IMR-90 (cell line): ENCODE measurements around the gene HSD11B1L. TPM values are rescaled to one million over a fixed set of nuclear protein-coding genes. Genes with fewer than 3 reads are reported as not detected.

Source experiments
- ATAC-seq: fragments of 200-7000 bp; cut with Tn5 transposase; 2 replicates; pipeline ENCODE4 v1.9.1; 2020; ENCODE audit warnings: low read depth, mild to moderate bottlenecking, moderate library complexity
- BruUV-seq: library from RNA; stranded (reverse); fragments of 400-500 nt; replicated peaks from 2 replicates; lab custom pipeline; 2021; lab: Mats Ljungman, UMichigan
- CTCF ChIA-PET: fragments of 300-600 bp; formaldehyde crosslinking; extraction: SDS; loops from one replicate; lab custom pipeline; 2021; ENCODE audit warnings: antibody characterized with exemption; lab: Yijun Ruan, JAX
- POLR2A ChIA-PET: fragments of 300-600 bp; sonication (Branson Sonifier 250); formaldehyde crosslinking; loops from one replicate; lab custom pipeline; 2022; ENCODE audit warnings: antibody characterized with exemption; ENCODE audit not compliant: unreplicated experiment; lab: Charles Lee
- DNase-seq: peaks from one replicate; pipeline ENCODE4 v3.0.0; 2013
- H2AFZ ChIP-seq: replicated peaks from 2 replicates; pipeline ENCODE3; 2013; ENCODE audit warnings: low read length, mild to moderate bottlenecking; ENCODE audit not compliant: poor library complexity
- H2AK5ac ChIP-seq: 2 replicates; pipeline ENCODE4 v1.6.1; 2013; ENCODE audit warnings: low read depth, low read length, inconsistent platforms
- H2AK9ac ChIP-seq: replicated peaks from 2 replicates; pipeline ENCODE3; 2013; ENCODE audit warnings: mild to moderate bottlenecking, low read depth, low read length, moderate library complexity; ENCODE audit not compliant: poor library complexity
- H2BK120ac ChIP-seq: 2 replicates; pipeline ENCODE4 v1.6.1; 2013; ENCODE audit warnings: low read depth, low read length, inconsistent platforms
- H2BK15ac ChIP-seq: 3 replicates; pipeline ENCODE4 v1.6.1; 2013; ENCODE audit warnings: low read depth, low read length, inconsistent platforms
- H2BK20ac ChIP-seq: 2 replicates; pipeline ENCODE4 v1.6.1; 2013; ENCODE audit warnings: low read depth, mild to moderate bottlenecking, inconsistent platforms, low read length, moderate library complexity
- H2BK5ac ChIP-seq: 2 replicates; pipeline ENCODE4 v1.6.1; 2013; ENCODE audit warnings: mild to moderate bottlenecking, low read depth, low read length, inconsistent platforms; ENCODE audit not compliant: poor library complexity, severe bottlenecking
- H3K14ac ChIP-seq: replicated peaks from 2 replicates; pipeline ENCODE4 v1.6.1; 2013; ENCODE audit warnings: low read depth, low read length, inconsistent platforms
- H3K18ac ChIP-seq: 2 replicates; pipeline ENCODE4 v1.6.1; 2013; ENCODE audit warnings: low read depth, low read length, control low read depth
- H3K23ac ChIP-seq: 2 replicates; pipeline ENCODE4 v1.6.1; 2013; ENCODE audit warnings: low read depth, low read length, inconsistent platforms
- H3K27ac ChIP-seq: 2 replicates; pipeline ENCODE4 v1.5.1; 2013; ENCODE audit warnings: mild to moderate bottlenecking, control low read depth, low read length; ENCODE audit not compliant: insufficient read depth
- H3K27me3 ChIP-seq: 2 replicates; pipeline ENCODE4 v1.6.1; 2013; ENCODE audit warnings: low read length; ENCODE audit not compliant: control insufficient read depth, insufficient read depth
- H3K36me3 ChIP-seq: 2 replicates; pipeline ENCODE4 v1.6.1; 2013; ENCODE audit warnings: low read length, mixed read lengths; ENCODE audit not compliant: control insufficient read depth, insufficient read depth
- H3K4ac ChIP-seq: 2 replicates; pipeline ENCODE4 v1.6.1; 2013; ENCODE audit warnings: low read depth, low read length, inconsistent platforms
- H3K4me1 ChIP-seq: 2 replicates; pipeline ENCODE4 v1.6.1; 2013; ENCODE audit warnings: low read length, mixed read lengths; ENCODE audit not compliant: control insufficient read depth, insufficient read depth
- H3K4me2 ChIP-seq: 2 replicates; pipeline ENCODE4 v1.6.1; 2013; ENCODE audit warnings: low read depth, mild to moderate bottlenecking, control low read depth, low read length, moderate library complexity
- H3K4me3 ChIP-seq: 2 replicates; pipeline ENCODE4 v1.5.1; 2013; ENCODE audit warnings: low read depth, mild to moderate bottlenecking, control low read depth, low read length, moderate library complexity; ENCODE audit not compliant: insufficient read depth
- H3K56ac ChIP-seq: 2 replicates; pipeline ENCODE4 v1.6.1; 2013; ENCODE audit warnings: low read length, inconsistent platforms; ENCODE audit not compliant: insufficient read depth; ENCODE audit errors: extremely low read depth
- H3K79me1 ChIP-seq, 2 experiments: 2 replicates each; pipeline ENCODE4 v1.6.1; 2013; ENCODE audit warnings: low read length in 2 of 2, inconsistent platforms in 1 of 2, low read depth in 1 of 2
- H3K9ac ChIP-seq: 2 replicates; pipeline ENCODE4 v1.6.1; 2013; ENCODE audit warnings: low read depth, low read length, control low read depth
- H3K9me1 ChIP-seq: 2 replicates; pipeline ENCODE4 v1.6.1; 2013; ENCODE audit warnings: low read length, inconsistent platforms; ENCODE audit not compliant: insufficient read depth
- H3K9me3 ChIP-seq: 2 replicates; pipeline ENCODE4 v1.6.1; 2013; ENCODE audit warnings: low read length; ENCODE audit not compliant: control insufficient read depth, insufficient read depth
- H4K20me1 ChIP-seq: 2 replicates; pipeline ENCODE4 v1.6.1; 2013; ENCODE audit warnings: low read length, inconsistent platforms; ENCODE audit not compliant: insufficient read depth
- H4K5ac ChIP-seq: 2 replicates; pipeline ENCODE4 v1.6.1; 2013; ENCODE audit warnings: mild to moderate bottlenecking, low read depth, low read length, control low read depth
- H4K8ac ChIP-seq, 2 experiments: 2 replicates each; pipeline ENCODE4 v1.6.1; 2013; ENCODE audit warnings: low read depth in 2 of 2, low read length in 2 of 2, control low read depth in 1 of 2, inconsistent platforms in 1 of 2
- H4K91ac ChIP-seq: 2 replicates; pipeline ENCODE4 v1.6.1; 2013; ENCODE audit warnings: low read depth, low read length, inconsistent platforms; ENCODE audit not compliant: insufficient read depth
- POLR2A ChIP-seq: IDR thresholded peaks from 2 replicates; pipeline ENCODE4 v1.6.1; 2012; ENCODE audit warnings: mild to moderate bottlenecking, low read depth, low read length
- SMC3 ChIP-seq: fragments of 150-350 bp; IDR thresholded peaks from 2 replicates; pipeline ENCODE4 v1.6.1; 2016; ENCODE audit warnings: low read depth, mild to moderate bottlenecking, antibody characterized with exemption, low read length, moderate library complexity
- WGBS, 2 experiments: methylation state at CpG; one replicate each; pipeline versions ENCODE4 v1.1.5 to v1.1.7; 2013; ENCODE audit warnings: missing lambda C conversion rate in 2 of 2; ENCODE audit not compliant: insufficient read length in 1 of 2; ENCODE audit errors: extremely low coverage in 2 of 2; 5-methylcytosine and 5-hydroxymethylcytosine counted together
- dilution Hi-C: fragments of 300-500 bp; cut with HindIII; formaldehyde crosslinking; loops from one replicate; pipeline ENCODE4 v1.14.3; 2018; ENCODE audit warnings: low sequenced_read_pairs; ENCODE audit not compliant: unreplicated experiment
- in situ Hi-C: fragments of 300-500 bp; cut with MboI; formaldehyde crosslinking; loops from 3 replicates; pipeline ENCODE4 v1.14.3; 2019; ENCODE audit warnings: low sequenced_read_pairs, inconsistent platforms, mixed read lengths
- intact Hi-C: fragments of 100-400 bp; cut with micrococcal nuclease; formaldehyde crosslinking; loops from 2 replicates; pipeline ENCODE4 v1.10.0; 2022
- polyA plus RNA-seq, 3 experiments: library from polyadenylated mRNA; depleted of rRNA; stranded (reverse); fragments of >200 nt; gene quantifications; 2 replicates each; pipeline ENCODE4 v1.2.3, GENCODE V29; 2012; ENCODE audit warnings: low replicate concordance in 1 of 3
- total RNA-seq: library from RNA; depleted of rRNA; stranded (reverse); fragments of >200 nt; gene quantifications from 2 replicates; pipeline ENCODE4 v1.2.3, GENCODE V29; 2012

Gene HSD11B1L
- total and polyA plus RNA-seq, 2 of the 4 experiments (the other 2 are of a cell fraction): 2.2 to 7.2 TPM

DNA sequence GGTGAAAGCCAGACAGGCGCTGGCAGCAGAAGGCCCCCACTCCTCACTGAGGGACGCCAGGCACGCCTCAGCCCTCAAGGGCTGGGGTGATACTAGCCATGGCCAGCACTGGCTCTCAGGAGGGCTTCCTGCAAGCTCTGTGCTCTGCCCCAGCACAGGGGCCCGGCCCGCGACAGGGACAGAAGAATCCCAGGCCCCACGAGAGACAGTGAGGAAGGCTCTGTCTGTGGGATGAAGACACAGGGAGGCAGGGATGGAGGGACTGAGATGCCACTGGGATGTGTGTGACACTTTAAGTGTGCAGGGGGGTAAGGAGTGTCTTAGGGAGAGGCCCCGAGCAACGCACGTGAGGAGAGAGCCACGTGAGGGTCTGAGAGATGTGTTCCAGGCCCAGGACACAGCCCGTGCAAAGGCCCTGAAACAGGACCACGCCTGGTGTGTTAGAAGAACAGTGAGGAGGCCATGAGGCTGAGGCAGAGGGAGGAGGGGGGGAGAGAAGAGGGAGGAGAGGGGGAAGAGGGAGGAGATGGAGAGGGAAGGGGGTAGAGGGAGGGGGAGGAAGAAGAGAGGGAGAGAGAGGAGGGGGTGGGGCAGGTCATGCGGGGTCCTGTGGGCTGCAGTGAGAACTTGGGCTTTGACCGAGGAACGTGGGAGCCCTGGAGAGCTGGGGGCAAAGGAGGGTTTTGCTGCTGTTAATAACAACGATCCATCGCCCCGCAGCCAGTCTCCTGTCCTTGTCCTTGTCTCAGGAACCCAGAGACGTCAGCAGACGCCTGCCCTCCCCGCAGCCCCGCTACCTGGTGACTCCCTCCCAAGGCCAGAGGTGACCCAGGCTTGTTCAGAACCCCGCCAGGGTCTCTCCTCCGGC lies 16.4 kb downstream of the HSD11B1L start:
- Histone ChIP-seq H3K18ac (no peak overlapping the region), H3K9me1 (peaks cover 4% of the 10 kb centered on the region; the same call in 1 of the 2 replicates), H3K4ac (no peak overlapping the region), H3K36me3 (peaks cover 73% of the 10 kb centered on the region), H2AK5ac (no peak overlapping the region), H4K5ac (no peak overlapping the region), H2BK120ac (no peak overlapping the region), H3K79me1 (peaks cover 8 to 70% of the 10 kb centered on the region in 2 experiments; a peak in 3 of 4 replicates), H3K4me3 (no peak overlapping the region), H3K14ac (no peak overlapping the region), H3K9me3 (no peaks in the 10 kb centered on the region), H2AFZ (peak overlapping the region; percentile 23), H3K4me1 (no peaks in the 10 kb centered on the region; the same call in 1 of the 2 replicates), H2BK5ac (no peak overlapping the region), H2AK9ac (peak overlapping the region; percentile 70), H3K27me3 (no peaks in the 10 kb centered on the region), H3K4me2 (no peak overlapping the region), H4K20me1 (peaks cover 64% of the 10 kb centered on the region), H3K56ac (no peak overlapping the region), H3K23ac (no peak overlapping the region), H4K8ac (no peak overlapping the region), H2BK15ac (no peak overlapping the region), H3K27ac (no peak overlapping the region), H4K91ac (no peak overlapping the region), H3K9ac (no peak overlapping the region), H2BK20ac (no peak overlapping the region)
- ChIA-PET POLR2A (no interaction called here), CTCF (no interaction called here)
- intact Hi-C loops (no loop called here), dilution Hi-C loops (no loop called here), in situ Hi-C loops (no loop called here)
- WGBS, 2 experiments: 82% methylated on average over 13 of the region's 25 CpGs; no CpG with 5 or more reads in 1 of the 2 experiments
- DNase-seq: no peak
- ATAC-seq: no peak
- TF ChIP-seq POLR2A (peak; percentile 9; the same call in 1 of the 2 replicates), SMC3 (no peak)
- BruUV-seq: no TSS peak
